Measurements from ENCODE around the gene RGS19. TPM values are rescaled to one million over a fixed set of nuclear protein-coding genes. Genes with fewer than 3 reads are reported as not detected.
A peak's percentile ranks its signal among the peaks of the same experiment; 100 is the strongest.

The RGS19 gene
- total RNA-seq, 1 donor from 2014 or later, result 7.6 TPM

DNA sequence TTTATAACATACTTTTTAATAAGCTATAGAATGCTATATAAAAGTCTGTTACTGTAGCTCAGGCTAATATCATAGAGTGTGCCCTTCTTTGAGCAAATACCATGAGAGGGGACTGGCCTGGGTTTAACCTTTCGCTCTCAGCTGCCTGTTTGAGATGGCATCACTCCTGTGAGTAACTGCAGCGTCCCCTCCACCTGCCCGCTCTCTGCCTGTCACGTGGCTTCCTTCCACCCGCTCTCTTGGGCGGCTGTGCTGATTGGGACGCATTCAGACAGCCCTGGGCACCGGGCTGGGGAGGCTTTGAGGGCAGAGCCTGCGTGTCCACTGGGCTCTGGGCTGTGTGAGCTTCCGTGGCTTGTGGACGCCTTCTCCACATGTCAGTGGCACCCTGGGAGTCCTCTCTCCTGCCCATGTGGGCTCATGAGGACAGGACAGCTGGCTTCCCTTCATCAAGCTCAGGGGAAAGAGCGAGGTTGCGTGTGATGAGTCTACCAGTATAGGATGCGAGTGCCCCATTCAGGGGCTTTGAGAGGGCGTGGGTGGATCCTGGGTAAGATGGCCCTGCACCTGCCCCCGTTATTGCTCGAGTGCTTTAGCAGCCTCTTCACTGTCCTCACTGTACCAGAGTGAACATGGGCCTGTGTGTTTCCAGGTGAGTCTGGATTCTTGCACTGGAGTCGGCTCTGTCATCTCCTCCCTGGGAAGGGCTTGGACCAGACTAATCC is 54.1 kb downstream of the RGS19 start:
- Mint-ChIP-seq H3K4me3 (ENCODE audit: low read depth) (no peak overlapping the region), H3K36me3 (ENCODE audit: insufficient read depth) (peaks cover 13% of the 10 kb centered on the region), H3K27ac (no peak overlapping the region), H3K4me1 (ENCODE audit: low read depth) (peaks cover 5% of the 10 kb centered on the region), H3K9me3 (ENCODE audit: low read depth) (no peaks in the 10 kb centered on the region), H3K27me3 (no peaks in the 10 kb centered on the region)
- no peak for DNase-seq (ENCODE audit: low spot score, unreplicated experiment)
- TF ChIP-seq CTCF (IDR thresholded peaks at IDR 0.05; ENCODE audit: unreplicated experiment), result no peak

DNA sequence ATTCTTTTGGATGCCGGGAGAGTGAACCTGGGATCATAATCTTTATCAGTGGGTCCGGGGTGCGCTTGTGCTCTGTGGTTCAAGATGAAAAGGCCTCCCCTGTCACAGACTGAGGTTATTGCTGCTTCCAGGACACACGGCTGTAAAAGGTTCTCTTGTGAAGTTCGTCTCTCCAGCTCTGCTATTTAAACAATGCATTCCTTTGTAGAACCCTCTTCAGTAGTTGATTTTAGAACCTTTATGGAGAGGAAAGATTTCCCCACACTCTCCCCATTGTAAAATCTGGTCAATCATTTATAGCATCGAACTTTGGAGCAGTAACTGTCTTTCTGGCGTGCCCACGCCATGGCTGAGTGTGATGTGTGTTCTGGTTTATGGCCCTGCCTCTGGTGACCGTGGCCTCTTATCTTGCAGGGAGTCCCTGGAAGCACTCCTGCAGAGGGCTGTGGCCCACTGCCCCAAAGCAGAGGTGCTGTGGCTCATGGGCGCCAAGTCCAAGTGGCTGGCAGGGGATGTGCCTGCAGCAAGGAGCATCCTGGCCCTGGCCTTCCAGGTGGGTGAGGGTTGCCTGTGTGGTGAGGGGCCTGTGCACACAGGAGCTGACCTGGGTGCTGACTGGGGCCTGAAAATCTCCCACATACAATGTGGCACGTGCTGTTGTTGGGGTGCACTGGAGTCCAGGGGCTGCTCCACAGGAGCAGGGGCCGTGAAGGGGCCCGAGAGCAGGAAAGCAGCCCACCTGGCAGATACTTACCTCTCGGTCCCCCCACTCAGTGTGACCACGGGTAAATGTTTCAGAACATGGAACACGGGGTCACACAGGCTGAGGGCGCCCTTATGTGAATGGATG is 55.0 kb downstream of the RGS19 start:
- DNase-seq (ENCODE audit: low spot score, unreplicated experiment), result no peak
- Mint-ChIP-seq H3K4me1 (ENCODE audit: low read depth) (peaks cover 5% of the 10 kb centered on the region), H3K4me3 (ENCODE audit: low read depth) (no peak overlapping the region), H3K36me3 (ENCODE audit: insufficient read depth) (peaks cover 13% of the 10 kb centered on the region), H3K9me3 (ENCODE audit: low read depth) (no peaks in the 10 kb centered on the region), H3K27ac (peak overlapping the region; percentile 62), H3K27me3 (no peaks in the 10 kb centered on the region)
- no peak for TF ChIP-seq CTCF (IDR thresholded peaks at IDR 0.05; ENCODE audit: unreplicated experiment)

GRCh38 chr20:64023361-64024140 is 55.8 kb downstream of the RGS19 start:
- Mint-ChIP-seq H3K9me3 (ENCODE audit: low read depth) (no peaks in the 10 kb centered on the region), H3K27ac (peak overlapping the region; percentile 62), H3K4me3 (ENCODE audit: low read depth) (no peak overlapping the region), H3K36me3 (ENCODE audit: insufficient read depth) (peaks cover 17% of the 10 kb centered on the region), H3K27me3 (no peaks in the 10 kb centered on the region), H3K4me1 (ENCODE audit: low read depth) (peaks cover 5% of the 10 kb centered on the region)
- no peak for TF ChIP-seq CTCF (IDR thresholded peaks at IDR 0.05; ENCODE audit: unreplicated experiment)
- DNase-seq (ENCODE audit: low spot score, unreplicated experiment), result no peak

Small RNA genes lying within 50 kb of the gene (microRNA-seq; reads per million reads assigned to microRNA genes)
- gene MIR6813 (ENCODE audit: borderline number of aligned reads, unreplicated experiment), result not detected

Other genes starting within 250 kb of the RGS19 start
- 31.2 and 32.2 TPM in 2 replicates for gene ZBTB46, start 248.3 kb downstream of the RGS19 start, total RNA-seq
- gene ABHD16B, start 218.0 kb downstream of the RGS19 start, total RNA-seq, result not detected in 2 replicates
- gene TPD52L2, start 214.2 kb downstream of the RGS19 start, total RNA-seq, result 85.0 and 88.1 TPM in 2 replicates
- gene DNAJC5, start 184.4 kb downstream of the RGS19 start, total RNA-seq, result 41.8 and 42.3 TPM in 2 replicates
- gene UCKL1, start 123.1 kb downstream of the RGS19 start, total RNA-seq, result 78.9 and 79.2 TPM in 2 replicates
- gene ZNF512B, start 109.6 kb downstream of the RGS19 start, total RNA-seq, result 49.4 and 50.5 TPM in 2 replicates
- 12.8 and 14.0 TPM in 2 replicates for gene SAMD10, start 99.9 kb downstream of the RGS19 start, total RNA-seq
- 74.7 and 76.4 TPM in 2 replicates for gene PRPF6, start 98.4 kb downstream of the RGS19 start, total RNA-seq
- gene C20orf204, start 43.3 kb downstream of the RGS19 start, total RNA-seq, result 3.3 and 3.4 TPM in 2 replicates
- not detected in 2 replicates for gene SOX18, start 29.9 kb downstream of the RGS19 start, total RNA-seq
- gene TCEA2, start 16.3 kb downstream of the RGS19 start, total RNA-seq, result 86.7 and 92.7 TPM in 2 replicates
- 1.5 TPM in 2 replicates for gene OPRL1, start 564 bp upstream of the RGS19 start, total RNA-seq
- not detected in 2 replicates for gene LKAAEAR1, start 4.9 kb upstream of the RGS19 start, total RNA-seq
- gene NPBWR2, start 28.0 kb upstream of the RGS19 start, total RNA-seq, result not detected in 2 replicates
- gene MYT1, start 84.9 kb upstream of the RGS19 start, total RNA-seq, result 1.9 and 2.3 TPM in 2 replicates
- gene PCMTD2, start 176.2 kb upstream of the RGS19 start, total RNA-seq, result 102 and 106 TPM in 2 replicates